ENCODE results near the gene MBD6. TPM values are rescaled to one million over a fixed set of nuclear protein-coding genes. Genes with fewer than 3 reads are reported as not detected.
"Not testable (repeated sequence)": the region's sequence is repeated elsewhere in the genome, so short reads cannot be mapped to it uniquely, and the experiment has no call there.

MBD6 gene
- total RNA-seq, 1 donor from 2014 or later, result 108 TPM

DNA sequence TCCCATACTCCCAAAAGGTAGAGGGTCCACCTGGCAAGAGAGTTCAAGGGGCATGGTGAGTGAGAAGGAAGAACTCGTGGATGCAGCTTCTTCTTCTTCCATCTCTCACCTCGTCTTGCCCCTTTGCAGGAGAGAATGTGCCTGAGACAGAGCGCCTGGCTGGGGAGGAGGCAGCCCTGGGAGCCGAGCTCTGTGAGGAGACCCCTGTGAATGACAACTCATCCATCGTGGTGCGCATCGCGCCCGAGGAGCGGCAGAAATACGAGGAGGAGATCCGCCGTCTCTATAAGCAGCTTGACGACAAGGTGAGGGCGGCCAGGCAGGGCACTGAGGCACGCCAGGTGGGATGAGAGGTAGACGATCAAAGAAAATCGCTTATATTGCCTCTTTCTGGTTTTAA, 47.2 kb downstream of the MBD6 start:
- Mint-ChIP-seq H3K4me1 (ENCODE audit: low read depth, unreplicated experiment) (no peaks in the 10 kb centered on the region), H3K4me3 (ENCODE audit: unreplicated experiment) (no peak overlapping the region), H3K36me3 (ENCODE audit: unreplicated experiment) (peaks cover 11% of the 10 kb centered on the region), H3K9me3 (ENCODE audit: unreplicated experiment) (peaks cover 4% of the 10 kb centered on the region), H3K27me3 (ENCODE audit: unreplicated experiment) (peaks cover 4% of the 10 kb centered on the region), H3K27ac (ENCODE audit: unreplicated experiment) (no peak overlapping the region)
- no peak for DNase-seq
- no peak for TF ChIP-seq CTCF (IDR thresholded peaks at IDR 0.05; ENCODE audit: partially characterized antibody, unreplicated experiment)

GRCh38 chr12:57570438-57570837, 47.8 kb downstream of the MBD6 start:
- not testable (repeated sequence) for H3K4me1 Mint-ChIP-seq (ENCODE audit: low read depth, unreplicated experiment); DNase-seq; H3K9me3 Mint-ChIP-seq (ENCODE audit: unreplicated experiment); H3K27ac Mint-ChIP-seq (ENCODE audit: unreplicated experiment); H3K4me3 Mint-ChIP-seq (ENCODE audit: unreplicated experiment); H3K27me3 Mint-ChIP-seq (ENCODE audit: unreplicated experiment)
- peaks cover 11% of the 10 kb centered on the region for H3K36me3 Mint-ChIP-seq (ENCODE audit: unreplicated experiment)

DNA sequence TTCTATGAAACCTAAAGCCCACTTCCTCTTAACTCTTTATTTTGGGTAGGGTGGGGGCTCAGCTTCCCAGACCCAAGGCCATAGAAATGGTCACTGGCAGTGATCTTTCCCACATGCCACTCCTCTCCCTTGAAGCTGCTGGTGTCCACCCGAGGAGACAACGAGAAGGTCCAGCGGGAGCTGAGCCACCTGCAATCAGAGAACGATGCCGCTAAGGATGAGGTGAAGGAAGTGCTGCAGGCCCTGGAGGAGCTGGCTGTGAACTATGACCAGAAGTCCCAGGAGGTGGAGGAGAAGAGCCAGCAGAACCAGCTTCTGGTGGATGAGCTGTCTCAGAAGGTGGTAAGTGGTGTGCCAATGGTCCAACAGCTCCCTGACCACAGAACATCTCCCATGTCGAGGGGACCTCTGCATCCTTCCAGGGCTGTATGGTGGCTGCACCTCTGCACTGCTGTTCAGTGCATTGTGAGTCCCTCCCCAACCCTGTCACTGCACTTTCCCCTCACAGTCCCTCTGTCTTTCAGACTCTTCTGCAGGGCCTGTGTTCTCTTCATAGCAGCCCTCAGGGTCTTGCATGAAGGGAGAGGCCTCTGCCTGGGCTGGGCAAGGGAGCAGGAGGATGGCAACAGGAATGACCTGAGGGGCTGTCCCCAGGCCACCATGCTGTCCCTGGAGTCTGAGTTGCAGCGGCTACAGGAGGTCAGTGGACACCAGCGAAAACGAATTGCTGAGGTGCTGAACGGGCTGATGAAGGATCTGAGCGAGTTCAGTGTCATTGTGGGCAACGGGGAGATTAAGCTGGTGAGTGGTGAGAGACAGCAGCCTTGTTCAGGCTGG, 49.5 kb downstream of the MBD6 start:
- no peak for DNase-seq
- Mint-ChIP-seq H3K4me3 (ENCODE audit: unreplicated experiment) (no peak overlapping the region), H3K4me1 (ENCODE audit: low read depth, unreplicated experiment) (no peaks in the 10 kb centered on the region), H3K27ac (ENCODE audit: unreplicated experiment) (no peak overlapping the region), H3K27me3 (ENCODE audit: unreplicated experiment) (peaks cover 6% of the 10 kb centered on the region), H3K36me3 (ENCODE audit: unreplicated experiment) (peaks cover 18% of the 10 kb centered on the region), H3K9me3 (ENCODE audit: unreplicated experiment) (peaks cover 7% of the 10 kb centered on the region)
- TF ChIP-seq CTCF (IDR thresholded peaks at IDR 0.05; ENCODE audit: partially characterized antibody, unreplicated experiment), result no peak

- H3K4me3 Mint-ChIP-seq (ENCODE audit: unreplicated experiment), result no peak overlapping the region
- peaks cover 8% of the 10 kb centered on the region for H3K9me3 Mint-ChIP-seq (ENCODE audit: unreplicated experiment)
- TF ChIP-seq CTCF (IDR thresholded peaks at IDR 0.05; ENCODE audit: partially characterized antibody, unreplicated experiment), result no peak
- peaks cover 16% of the 10 kb centered on the region for H3K36me3 Mint-ChIP-seq (ENCODE audit: unreplicated experiment)
- H3K27me3 Mint-ChIP-seq (ENCODE audit: unreplicated experiment), result peaks cover 10% of the 10 kb centered on the region
- H3K27ac Mint-ChIP-seq (ENCODE audit: unreplicated experiment), result no peak overlapping the region
- DNase-seq, result no peak
- H3K4me1 Mint-ChIP-seq (ENCODE audit: low read depth, unreplicated experiment), result no peaks in the 10 kb centered on the region
These were observed 52.2 kb downstream of the MBD6 start for GRCh38 chr12:57574795-57575194.

GRCh38 chr12:57575771-57576612, 53.4 kb downstream of the MBD6 start:
- Mint-ChIP-seq H3K36me3 (ENCODE audit: unreplicated experiment) (peaks cover 15% of the 10 kb centered on the region), H3K27ac (ENCODE audit: unreplicated experiment) (peak overlapping the region; percentile 31), H3K4me1 (ENCODE audit: low read depth, unreplicated experiment) (no peaks in the 10 kb centered on the region), H3K4me3 (ENCODE audit: unreplicated experiment) (no peak overlapping the region), H3K9me3 (ENCODE audit: unreplicated experiment) (peaks cover 8% of the 10 kb centered on the region), H3K27me3 (ENCODE audit: unreplicated experiment) (peaks cover 10% of the 10 kb centered on the region)
- TF ChIP-seq CTCF (IDR thresholded peaks at IDR 0.05; ENCODE audit: partially characterized antibody, unreplicated experiment), result no peak
- no peak for DNase-seq

All from glutamatergic neuron (in vitro differentiated cells).